ENCODE results near the gene ITGA11.

DNA sequence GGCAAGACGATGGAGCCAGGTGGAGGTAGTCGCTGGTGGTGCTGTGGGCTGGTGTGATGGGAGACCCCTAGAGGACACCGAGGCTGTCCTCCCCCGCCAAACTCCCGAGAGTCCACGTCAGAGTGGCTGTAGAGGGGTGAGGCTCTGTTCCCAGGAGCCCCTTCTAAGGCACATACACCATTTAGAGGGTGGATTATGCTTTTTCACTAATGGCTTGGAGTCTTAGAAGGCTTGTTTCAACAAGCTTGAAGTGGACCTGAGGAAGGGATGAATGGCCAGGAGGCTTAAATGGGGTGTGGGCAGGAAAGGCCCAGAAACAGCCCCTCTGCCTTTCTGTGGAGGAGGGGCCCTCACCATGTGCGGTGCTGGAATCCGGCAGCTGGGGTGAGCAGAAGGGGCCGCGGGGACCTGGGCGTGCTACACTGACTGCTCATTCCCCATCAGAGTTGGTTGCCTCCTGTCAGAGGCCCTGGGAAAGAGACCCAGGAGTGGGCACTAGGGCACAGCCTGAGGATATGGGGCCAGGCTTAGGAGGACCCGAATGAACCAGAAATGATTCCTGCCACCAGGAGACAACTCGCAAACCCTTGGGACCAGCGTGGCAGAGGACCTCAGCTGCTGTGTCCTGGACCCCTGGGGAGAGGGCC is 88.3 kb downstream of the ITGA11 start:
- TF ChIP-seq CTCF (IDR thresholded peaks at IDR 0.05; ENCODE audit: insufficient read depth, low read depth, low read length) (no peak), EZH2 (IDR thresholded peaks at IDR 0.05; ENCODE audit: insufficient read depth, low read length) (no peak)
